ENCODE results near the gene RGMB.
A peak's percentile ranks its signal among the peaks of the same experiment; 100 is the strongest.

Gene RGMB

DNA sequence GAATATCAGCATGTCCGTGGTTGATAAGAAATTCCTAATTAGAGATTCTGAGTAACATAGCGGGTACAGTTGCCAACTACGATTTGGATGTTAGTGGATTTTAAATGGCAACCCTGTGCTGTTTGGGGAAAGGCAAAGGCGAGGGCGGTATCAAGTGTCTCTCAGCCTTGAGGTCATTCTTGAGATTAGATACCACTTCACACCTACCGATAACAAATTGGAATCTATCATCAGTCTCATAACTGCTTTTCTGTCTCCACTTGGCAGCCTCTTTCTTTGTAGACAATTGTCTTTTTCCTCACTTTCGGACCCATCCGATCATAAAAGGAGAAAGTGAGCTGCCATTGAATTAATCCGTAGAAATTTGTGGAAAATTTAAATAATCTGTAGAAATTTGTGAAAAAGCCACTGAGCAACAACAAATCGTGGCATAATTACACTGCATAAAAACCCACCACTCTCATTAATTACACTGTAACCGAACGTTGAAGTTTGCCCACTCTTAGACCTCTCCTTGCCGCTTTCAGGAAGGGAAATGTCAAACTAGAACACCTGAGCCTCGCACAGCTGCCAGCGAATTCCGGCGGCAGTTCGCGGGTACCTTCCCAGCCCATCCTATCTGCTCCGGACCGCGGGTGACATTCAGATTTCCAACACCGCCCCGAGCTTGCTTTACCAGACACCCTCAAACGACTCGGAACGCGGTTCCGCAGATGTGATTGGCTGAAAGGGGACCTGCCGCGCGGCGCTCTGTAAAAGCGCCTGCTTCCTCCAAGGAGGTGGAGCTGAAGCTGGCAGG, 849 bp upstream of the RGMB start:
- H3K27me3 Mint-ChIP-seq, result peaks cover 50% of the 10 kb centered on the region
- H3K9me3 Mint-ChIP-seq, result no peaks in the 10 kb centered on the region
- peak; percentile 68 for DNase-seq
- peaks cover 64% of the 10 kb centered on the region for H3K4me1 Mint-ChIP-seq (ENCODE audit: low read depth)
- H3K4me3 Mint-ChIP-seq, result peak overlapping the region; percentile 82
- peaks cover 7% of the 10 kb centered on the region for H3K36me3 Mint-ChIP-seq (ENCODE audit: low read depth)
- H3K27ac Mint-ChIP-seq, result peak overlapping the region; percentile 77

DNA sequence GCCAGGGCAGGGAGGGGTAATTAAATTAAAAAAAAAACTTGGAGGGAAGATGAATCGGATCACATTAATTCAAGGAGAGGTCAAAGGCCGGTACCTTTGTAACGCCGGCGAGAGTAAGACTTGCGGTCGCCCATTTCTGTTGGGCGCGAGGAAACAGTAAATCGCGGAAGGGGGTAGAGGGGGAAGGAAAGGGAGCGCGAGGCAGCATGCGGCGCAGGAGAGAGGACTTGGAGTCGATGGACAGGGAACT, 324 bp upstream of the RGMB start:
- no peaks in the 10 kb centered on the region for H3K9me3 Mint-ChIP-seq
- H3K27me3 Mint-ChIP-seq, result peaks cover 44% of the 10 kb centered on the region
- DNase-seq, result no peak
- H3K4me1 Mint-ChIP-seq (ENCODE audit: low read depth), result peaks cover 63% of the 10 kb centered on the region
- H3K4me3 Mint-ChIP-seq, result peak overlapping the region; percentile 82
- peaks cover 7% of the 10 kb centered on the region for H3K36me3 Mint-ChIP-seq (ENCODE audit: low read depth)
- peak overlapping the region; percentile 77 for H3K27ac Mint-ChIP-seq

DNA sequence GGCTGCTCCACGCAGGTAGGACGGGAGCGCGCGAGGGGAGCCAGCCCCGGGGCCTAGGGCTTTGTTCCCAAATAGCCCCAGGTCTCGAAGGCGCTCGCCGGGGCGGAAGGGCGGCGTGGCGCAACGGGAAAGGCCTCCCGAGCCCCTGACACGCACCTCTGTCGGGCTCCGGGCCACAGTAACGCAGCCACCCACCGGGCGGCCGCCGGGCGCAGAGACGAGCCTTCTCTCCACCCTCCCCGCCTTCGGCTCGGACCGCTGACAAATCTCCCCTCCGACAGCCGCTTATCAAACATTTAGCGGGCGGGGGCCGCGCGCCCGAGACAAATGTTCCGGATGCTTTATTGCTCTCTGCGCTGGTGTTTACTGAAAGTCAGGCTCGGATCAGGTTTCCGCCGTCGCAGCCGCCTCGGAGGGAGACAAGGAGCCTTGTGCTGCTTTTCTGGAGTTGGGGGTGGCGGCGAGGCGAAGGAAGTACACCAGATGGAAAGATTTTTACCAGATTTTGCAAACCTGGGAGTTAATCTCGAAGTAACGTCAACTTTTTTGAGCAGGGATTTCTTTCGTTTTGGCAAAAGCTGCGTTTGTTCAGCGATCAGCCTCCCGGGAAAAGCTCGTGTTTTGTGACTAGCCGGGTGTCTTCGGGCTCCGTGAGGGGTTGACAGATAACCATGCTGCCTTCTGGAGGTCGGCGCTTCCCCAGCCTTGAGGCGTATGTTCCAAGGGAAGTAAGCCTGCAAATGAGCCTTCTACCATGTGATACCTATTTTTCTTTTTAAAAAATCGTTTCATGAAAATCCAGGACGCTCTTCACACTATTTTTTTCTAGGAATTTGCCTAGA, 950 bp downstream of the RGMB start:
- Mint-ChIP-seq H3K4me1 (ENCODE audit: low read depth) (peaks cover 57% of the 10 kb centered on the region), H3K9me3 (no peaks in the 10 kb centered on the region), H3K36me3 (ENCODE audit: low read depth) (peaks cover 8% of the 10 kb centered on the region), H3K4me3 (peak overlapping the region; percentile 92), H3K27ac (peak overlapping the region; percentile 82), H3K27me3 (peaks cover 39% of the 10 kb centered on the region)
- DNase-seq, result peak; percentile 76

DNA sequence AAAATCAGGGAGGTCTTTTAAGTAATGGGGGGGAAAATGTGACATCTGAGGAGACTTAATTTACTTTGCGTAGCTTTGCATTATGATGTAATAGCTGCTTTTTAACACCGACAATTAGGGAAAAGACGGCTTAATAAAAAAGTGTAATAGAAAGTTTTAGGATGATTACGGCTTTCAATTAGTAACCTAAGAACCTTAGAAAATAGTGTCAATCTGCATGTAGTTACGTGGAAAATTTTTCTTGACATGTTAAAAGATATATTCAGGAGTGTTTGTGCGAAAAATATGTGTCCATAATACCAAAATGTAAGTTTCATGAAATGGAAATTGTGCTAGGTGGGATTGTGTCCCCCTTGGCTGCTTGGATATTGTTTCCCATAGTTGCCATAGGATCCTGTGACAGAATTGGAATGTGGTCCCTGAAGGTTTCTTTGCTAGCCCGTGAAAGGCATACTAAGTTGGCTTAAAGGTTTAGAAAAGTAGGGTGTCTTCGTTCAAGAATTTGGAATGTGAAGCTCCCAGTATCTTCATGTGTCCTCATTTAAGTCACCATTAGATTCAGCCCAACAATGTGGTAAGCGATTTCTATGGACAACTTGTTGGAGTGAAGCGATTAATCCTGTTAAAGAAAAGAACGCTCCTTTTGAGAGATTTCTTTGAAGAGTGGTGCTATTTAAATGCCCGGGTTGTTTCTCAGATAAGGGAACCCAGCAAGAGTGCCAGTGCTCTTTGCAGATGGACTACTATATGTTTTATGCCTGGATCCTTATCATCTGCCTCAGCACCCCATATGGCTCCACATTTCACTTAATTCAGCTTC, 2.0 kb downstream of the RGMB start:
- no peak for DNase-seq
- Mint-ChIP-seq H3K4me1 (ENCODE audit: low read depth) (peaks cover 53% of the 10 kb centered on the region), H3K4me3 (peak overlapping the region; percentile 92), H3K36me3 (ENCODE audit: low read depth) (peaks cover 14% of the 10 kb centered on the region), H3K9me3 (no peaks in the 10 kb centered on the region), H3K27ac (peak overlapping the region; percentile 82), H3K27me3 (peaks cover 31% of the 10 kb centered on the region)

DNA sequence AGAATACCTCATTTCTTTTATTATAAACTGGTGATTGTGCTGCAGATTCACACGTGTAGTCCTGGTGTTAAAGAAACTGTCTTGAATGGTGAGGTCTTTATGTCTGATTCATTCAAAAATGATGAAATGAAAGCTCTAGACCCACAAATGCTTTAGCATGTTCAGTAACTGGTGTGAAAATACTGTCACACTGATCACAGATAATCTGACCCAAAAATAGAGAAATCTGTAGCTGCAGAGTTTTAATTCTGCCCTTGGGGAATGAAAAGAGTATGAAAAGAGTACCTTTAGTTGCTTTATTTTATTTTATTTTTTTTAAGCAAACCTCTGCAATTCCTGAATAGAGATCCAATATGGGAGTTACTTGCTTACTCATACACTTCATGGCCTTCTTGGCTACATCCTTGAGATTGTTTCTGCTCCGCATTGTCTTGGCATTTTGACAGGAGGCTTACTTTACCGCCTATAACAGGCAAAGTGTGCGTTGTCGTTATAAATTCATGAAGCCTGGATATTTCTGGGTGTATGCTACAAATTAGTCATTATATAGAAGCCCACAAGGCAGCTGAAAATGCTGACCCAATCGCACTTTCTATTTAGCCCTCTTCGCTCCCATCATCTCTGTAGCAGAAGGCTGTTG, 2.7 kb downstream of the RGMB start:
- no peak for DNase-seq
- H3K36me3 Mint-ChIP-seq (ENCODE audit: low read depth), result peaks cover 20% of the 10 kb centered on the region
- peak overlapping the region; percentile 92 for H3K4me3 Mint-ChIP-seq
- H3K27ac Mint-ChIP-seq, result no peak overlapping the region
- H3K9me3 Mint-ChIP-seq, result no peaks in the 10 kb centered on the region
- H3K4me1 Mint-ChIP-seq (ENCODE audit: low read depth), result peaks cover 51% of the 10 kb centered on the region
- peaks cover 29% of the 10 kb centered on the region for H3K27me3 Mint-ChIP-seq

DNA sequence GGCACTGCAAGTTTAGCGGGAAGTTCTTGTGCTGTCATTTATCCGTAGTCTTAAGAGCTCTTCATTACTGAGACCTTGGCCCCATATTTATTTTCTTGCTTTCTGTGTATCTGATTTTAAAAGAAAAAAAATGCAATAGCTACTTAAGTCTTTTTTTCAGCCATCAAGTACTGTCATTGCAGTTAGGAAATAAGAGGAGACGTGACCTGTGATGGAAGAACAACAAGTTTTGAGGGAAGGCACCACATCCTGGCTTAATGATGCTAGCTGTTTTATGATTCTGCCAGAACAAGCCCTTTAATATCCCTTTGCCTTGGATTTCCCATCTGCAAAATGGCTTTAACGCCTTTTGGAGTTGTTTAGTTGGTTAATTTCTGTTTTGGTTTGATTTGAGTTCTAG, 3.8 kb downstream of the RGMB start:
- peaks cover 22% of the 10 kb centered on the region for H3K27me3 Mint-ChIP-seq

DNA sequence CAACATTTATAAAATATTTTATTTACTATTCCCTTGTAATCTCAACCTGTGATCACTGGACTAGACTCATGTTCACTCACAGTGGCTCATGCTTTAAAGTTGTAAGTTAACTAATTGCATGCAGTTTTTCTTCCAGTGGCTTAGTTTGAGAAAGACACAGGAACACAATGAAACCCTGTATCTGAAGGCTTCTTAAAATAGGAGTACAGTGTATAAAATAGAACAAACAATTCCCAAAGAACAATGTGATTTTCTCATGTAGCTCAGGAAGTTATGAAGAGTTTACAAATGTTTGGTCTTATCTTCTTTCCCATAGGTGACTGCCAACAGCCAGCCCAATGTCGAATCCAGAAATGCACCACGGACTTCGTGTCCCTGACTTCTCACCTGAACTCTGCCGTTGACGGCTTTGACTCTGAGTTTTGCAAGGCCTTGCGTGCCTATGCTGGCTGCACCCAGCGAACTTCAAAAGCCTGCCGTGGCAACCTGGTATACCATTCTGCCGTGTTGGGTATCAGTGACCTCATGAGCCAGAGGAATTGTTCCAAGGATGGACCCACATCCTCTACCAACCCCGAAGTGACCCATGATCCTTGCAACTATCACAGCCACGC, 5.9 kb downstream of the RGMB start:
- no peak for DNase-seq
- peaks cover 40% of the 10 kb centered on the region for H3K4me1 Mint-ChIP-seq (ENCODE audit: low read depth)
- H3K4me3 Mint-ChIP-seq, result no peak overlapping the region
- peaks cover 11% of the 10 kb centered on the region for H3K27me3 Mint-ChIP-seq
- no peak overlapping the region for H3K27ac Mint-ChIP-seq
- peaks cover 24% of the 10 kb centered on the region for H3K36me3 Mint-ChIP-seq (ENCODE audit: low read depth)
- H3K9me3 Mint-ChIP-seq, result no peaks in the 10 kb centered on the region

More for the DNA sequence above, 3.8 kb downstream of the RGMB start:
- H3K36me3 Mint-ChIP-seq (ENCODE audit: low read depth), result peaks cover 26% of the 10 kb centered on the region
- peaks cover 48% of the 10 kb centered on the region for H3K4me1 Mint-ChIP-seq (ENCODE audit: low read depth)
- no peak for DNase-seq
- H3K27ac Mint-ChIP-seq, result no peak overlapping the region
- H3K4me3 Mint-ChIP-seq, result no peak overlapping the region
- no peaks in the 10 kb centered on the region for H3K9me3 Mint-ChIP-seq

DNA sequence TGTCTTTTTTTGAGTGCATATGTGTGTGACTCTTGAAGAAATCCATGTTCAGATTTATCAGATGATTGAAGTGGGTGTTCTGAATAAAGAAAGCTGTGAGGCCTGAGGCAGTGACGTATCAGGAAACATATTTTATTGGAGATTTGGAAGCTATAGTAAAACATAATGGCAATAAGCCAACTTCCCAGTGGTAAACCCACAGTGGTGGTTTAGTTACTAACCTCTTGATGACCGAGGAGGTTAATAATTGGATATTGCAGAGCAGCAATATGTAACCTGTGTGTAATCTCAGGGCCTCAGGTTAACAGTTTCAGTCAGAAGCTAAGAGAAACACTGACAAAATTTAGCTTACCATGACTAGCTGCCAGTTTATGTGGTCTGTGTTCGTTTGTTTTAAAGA, 6.9 kb downstream of the RGMB start:
- Mint-ChIP-seq H3K4me1 (ENCODE audit: low read depth) (peaks cover 38% of the 10 kb centered on the region), H3K27ac (no peak overlapping the region), H3K4me3 (no peak overlapping the region), H3K36me3 (ENCODE audit: low read depth) (peaks cover 19% of the 10 kb centered on the region), H3K27me3 (peaks cover 8% of the 10 kb centered on the region), H3K9me3 (no peaks in the 10 kb centered on the region)
- no peak for DNase-seq

DNA sequence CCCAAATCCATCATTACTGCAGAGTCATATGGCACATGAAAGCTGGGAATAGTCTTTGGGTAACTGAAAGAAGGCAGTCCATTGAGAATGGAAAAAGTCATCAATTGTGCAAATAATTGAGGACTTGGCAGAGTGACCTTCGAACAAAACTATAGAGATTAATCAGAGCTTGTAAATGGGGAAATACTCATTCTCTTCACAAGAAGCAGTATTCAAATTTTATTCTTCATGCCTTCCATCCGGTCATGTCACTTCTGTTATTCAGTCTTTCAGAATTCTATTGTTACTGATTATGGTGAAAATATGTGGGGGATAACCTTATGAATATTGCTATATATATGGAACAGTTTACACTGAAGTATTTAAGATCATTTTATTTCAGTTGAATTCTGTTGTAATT, 8.1 kb downstream of the RGMB start:
- H3K9me3 Mint-ChIP-seq, result no peaks in the 10 kb centered on the region
- no peak overlapping the region for H3K4me3 Mint-ChIP-seq
- H3K36me3 Mint-ChIP-seq (ENCODE audit: low read depth), result peaks cover 19% of the 10 kb centered on the region
- no peak overlapping the region for H3K27ac Mint-ChIP-seq
- H3K27me3 Mint-ChIP-seq, result peaks cover under 1% of the 10 kb centered on the region
- no peak for DNase-seq
- peaks cover 34% of the 10 kb centered on the region for H3K4me1 Mint-ChIP-seq (ENCODE audit: low read depth)

DNA sequence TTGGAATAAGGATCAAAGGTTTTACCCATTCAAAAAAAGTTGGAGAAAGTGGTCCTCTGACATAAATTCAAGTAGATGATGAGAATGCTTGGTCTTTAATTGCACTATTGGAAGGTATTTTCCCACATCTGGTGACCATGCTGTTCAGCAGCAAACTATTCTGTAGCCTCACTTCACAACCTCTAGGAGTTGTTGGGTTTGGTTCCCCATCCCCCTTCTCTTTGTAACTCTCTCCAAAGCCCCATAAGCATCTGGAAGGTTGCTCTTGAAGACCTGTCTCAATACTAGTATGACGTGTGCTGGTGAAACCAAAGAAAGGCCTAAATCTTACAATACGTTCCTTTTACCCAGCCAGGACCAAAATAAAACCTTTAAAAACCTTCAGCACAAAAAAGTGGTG, 8.5 kb downstream of the RGMB start:
- no peaks in the 10 kb centered on the region for H3K9me3 Mint-ChIP-seq
- no peak for DNase-seq
- H3K4me1 Mint-ChIP-seq (ENCODE audit: low read depth), result peaks cover 35% of the 10 kb centered on the region
- no peaks in the 10 kb centered on the region for H3K27me3 Mint-ChIP-seq
- no peak overlapping the region for H3K4me3 Mint-ChIP-seq
- peaks cover 19% of the 10 kb centered on the region for H3K36me3 Mint-ChIP-seq (ENCODE audit: low read depth)
- no peak overlapping the region for H3K27ac Mint-ChIP-seq

DNA sequence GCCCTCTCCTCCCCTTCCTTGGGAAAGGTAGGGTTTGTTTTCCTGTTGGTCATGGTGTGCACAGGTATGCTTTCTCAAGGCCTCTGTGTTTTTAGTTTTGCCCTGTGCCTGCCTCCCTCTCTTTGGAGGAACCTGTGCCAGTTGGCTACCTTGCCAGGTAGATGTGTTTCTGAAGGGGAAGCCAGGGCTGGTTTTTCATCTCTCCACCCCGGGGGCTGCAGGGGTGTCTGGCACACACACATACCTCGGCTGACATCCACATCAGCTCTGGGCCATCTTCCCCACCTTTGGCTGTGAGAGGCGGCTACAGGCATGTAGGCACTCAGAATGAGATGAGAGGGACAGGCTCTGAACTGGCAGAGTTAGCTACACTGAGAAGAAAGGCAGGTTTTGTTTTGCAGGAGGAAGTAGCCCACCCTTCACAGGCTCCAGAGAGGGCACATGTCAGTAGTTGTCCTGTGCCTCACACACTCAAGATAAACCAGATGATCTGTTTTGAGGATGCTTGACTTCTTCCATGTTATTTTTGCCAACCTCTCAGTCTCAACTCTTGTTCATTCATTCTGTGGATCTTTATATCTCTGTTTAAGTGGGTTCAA, 9.7 kb downstream of the RGMB start:
- H3K36me3 Mint-ChIP-seq (ENCODE audit: low read depth), result peaks cover 21% of the 10 kb centered on the region
- no peaks in the 10 kb centered on the region for H3K9me3 Mint-ChIP-seq
- no peak overlapping the region for H3K27ac Mint-ChIP-seq
- H3K27me3 Mint-ChIP-seq, result no peaks in the 10 kb centered on the region
- no peak overlapping the region for H3K4me3 Mint-ChIP-seq
- no peak for DNase-seq
- H3K4me1 Mint-ChIP-seq (ENCODE audit: low read depth), result peaks cover 37% of the 10 kb centered on the region

DNA sequence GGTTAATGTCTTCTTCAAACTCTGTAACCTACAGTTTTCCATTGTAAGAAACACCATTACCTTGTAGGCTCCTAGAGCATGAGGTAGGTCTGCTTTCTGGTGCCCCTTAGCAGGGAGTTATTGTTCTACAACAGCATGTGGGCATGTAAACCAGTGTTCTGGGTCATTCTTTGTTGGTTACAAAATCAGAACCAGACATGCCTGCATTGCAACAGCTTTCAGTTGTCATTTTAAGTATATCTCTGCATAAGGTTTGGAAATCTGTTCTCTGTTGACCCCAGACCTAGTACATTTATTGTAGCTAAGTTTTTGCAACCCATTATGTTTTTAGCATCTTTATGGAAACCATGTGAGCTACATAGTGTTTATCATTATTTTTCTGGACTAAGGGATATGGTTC, 10.9 kb downstream of the RGMB start:
- Mint-ChIP-seq H3K36me3 (ENCODE audit: low read depth) (peaks cover 20% of the 10 kb centered on the region), H3K27me3 (no peaks in the 10 kb centered on the region), H3K27ac (no peak overlapping the region), H3K4me1 (ENCODE audit: low read depth) (peaks cover 39% of the 10 kb centered on the region), H3K4me3 (no peak overlapping the region), H3K9me3 (no peaks in the 10 kb centered on the region)
- no peak for DNase-seq

DNA sequence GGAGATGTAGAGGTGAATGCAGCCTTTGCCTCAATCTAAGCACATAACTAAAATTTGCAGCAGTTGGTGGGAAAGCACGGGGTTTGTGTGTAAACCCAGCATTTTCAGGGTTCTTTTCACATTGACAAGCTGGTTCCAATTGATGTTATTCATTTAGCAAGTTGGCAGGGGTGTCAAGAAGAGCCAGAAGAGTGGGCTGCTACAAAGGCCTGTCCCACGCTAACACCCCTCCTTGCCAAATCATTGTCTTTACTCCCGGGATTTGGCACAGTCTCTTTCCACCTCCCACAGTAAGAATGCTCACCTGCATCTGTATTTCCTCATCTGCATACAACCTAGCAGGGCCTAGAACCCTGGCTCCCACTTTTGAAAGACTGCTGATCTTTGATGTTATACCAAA, 11.8 kb downstream of the RGMB start:
- Mint-ChIP-seq H3K4me1 (ENCODE audit: low read depth) (peaks cover 40% of the 10 kb centered on the region), H3K9me3 (no peaks in the 10 kb centered on the region), H3K27ac (no peak overlapping the region), H3K27me3 (no peaks in the 10 kb centered on the region), H3K36me3 (ENCODE audit: low read depth) (peaks cover 16% of the 10 kb centered on the region), H3K4me3 (no peak overlapping the region)
- DNase-seq, result no peak
